Adrenal gland (tissue), 12 donors: ENCODE measurements around the gene ROR1. TPM values are rescaled to one million over a fixed set of nuclear protein-coding genes. Genes with fewer than 3 reads are reported as not detected.

Experiments
- DNase-seq, 7 donors: peaks; one replicate each; pipeline ENCODE4 v3.0.0-alpha.2; 2019 to 2020
- H3K27ac ChIP-seq, 5 donors: fragments of 200-600 bp; sonication (generic) in 4 of 5; 1 replicate in 3 of 5; 2 replicates in 2 of 5; pipeline versions ENCODE4 v1.5.1 to v1.8.0; 2016 to 2020; ENCODE audit warnings: mild to moderate bottlenecking in 1 of 5
- H3K27me3 ChIP-seq: fragments of 200-600 bp; 2 replicates; pipeline ENCODE4 v1.8.0; 2021
- H3K36me3 ChIP-seq, 2 donors: fragments of 200-600 bp; replicated peaks in 1 of 2; 1 replicate in 1 of 2; 2 replicates in 1 of 2; pipeline versions ENCODE4 v1.5.1 to v1.8.0; 2018 to 2022
- H3K4me1 ChIP-seq, 2 donors: fragments of 200-600 bp; replicated peaks in 1 of 2; 1 replicate in 1 of 2; 2 replicates in 1 of 2; pipeline versions ENCODE4 v1.5.1 to v1.8.0; 2018 to 2021
- H3K4me3 ChIP-seq, 4 donors: fragments of 200-600 bp; sonication (generic) in 3 of 4; one replicate each; pipeline ENCODE4 v1.5.1; 2016 to 2018
- H3K9me3 ChIP-seq, 3 donors: fragments of 200-600 bp; sonication (generic) in 1 of 3; replicated peaks in 1 of 3; 1 replicate in 2 of 3; 2 replicates in 1 of 3; pipeline versions ENCODE4 v1.5.1 to v1.8.0; 2016 to 2021
- POLR2A ChIP-seq, 2 donors: fragments of 450-650 bp; IDR thresholded peaks; one replicate each; pipeline ENCODE4 v1.6.1; 2017; ENCODE audit warnings: antibody characterized with exemption in 2 of 2, mild to moderate bottlenecking in 2 of 2, moderate library complexity in 1 of 2
- WGBS, 4 donors: extraction: QIAGEN DNeasy Blood & Tissue Kit in 2 of 4; methylation state at CpG; one replicate each; pipeline versions ENCODE4 v1.1.5 to v1.1.7; 2013 to 2017; 5-methylcytosine and 5-hydroxymethylcytosine counted together
- intact Hi-C, 2 donors: fragments of 100-400 bp; cut with DNase I; formaldehyde crosslinking; loops; one replicate each; pipeline versions ENCODE4 v1.14.1 to v1.15.0; 2022 to 2023
- polyA plus RNA-seq, 3 donors: library from polyadenylated mRNA; stranded (reverse); fragments of 200-250 nt in 2 of 3; fragments of 350-450 nt in 1 of 3; fragmentation: Illumina TruSeq in 1 of 3; extraction: RNeasy Lipid Tissue Mini Kit (QIAGEN cat#74804) in 1 of 3; gene quantifications; one replicate each; pipeline ENCODE4 v1.2.3, GENCODE V29; 2013 to 2014
- total RNA-seq, 9 donors: library from RNA; depleted of rRNA in 4 of 9; stranded (reverse); fragments of >200 nt in 4 of 9; fragments of 120-200 nt in 1 of 9; fragmentation: NEBNext Ultra II Directional in 1 of 9; extraction: Animal tissue kit (Norgen Biotek cat#: 25700) in 1 of 9; gene quantifications; one replicate each; pipeline versions ENCODE4 v1.1.0 to v1.2.4, GENCODE V29; 2013 to 2023
- TF ChIP-seq, protein P1 (sequence below), 6 experiments: fragments of 450-650 bp in 4 of 6; fragments of 200-600 bp in 2 of 6; sonication (generic) in 1 of 6; IDR thresholded peaks; 1 replicate in 5 of 6; 2 replicates in 1 of 6; pipeline versions ENCODE4 v1.5.1 to v1.8.0; 2016 to 2021; ENCODE audit warnings: antibody characterized with exemption in 6 of 6, mild to moderate bottlenecking in 2 of 6, moderate library complexity in 1 of 6
- donor health status: healthy with polysubstance abuse.
- donor health status: Bipolar disorder and iron deficiency.
- donor health status: DM: yes; HTN: yes; CAD: no.
- donor health status: DM: no; HTN: no; CAD: no.
- donor health status: DM: no; HTN: no; CAD: no.
- donor health status: DM: yes; HTN: yes; CAD: no.

Gene ROR1
- total and polyA plus RNA-seq, 12 donors = 0.54 to 4.6 (median 2.6) TPM

DNA sequence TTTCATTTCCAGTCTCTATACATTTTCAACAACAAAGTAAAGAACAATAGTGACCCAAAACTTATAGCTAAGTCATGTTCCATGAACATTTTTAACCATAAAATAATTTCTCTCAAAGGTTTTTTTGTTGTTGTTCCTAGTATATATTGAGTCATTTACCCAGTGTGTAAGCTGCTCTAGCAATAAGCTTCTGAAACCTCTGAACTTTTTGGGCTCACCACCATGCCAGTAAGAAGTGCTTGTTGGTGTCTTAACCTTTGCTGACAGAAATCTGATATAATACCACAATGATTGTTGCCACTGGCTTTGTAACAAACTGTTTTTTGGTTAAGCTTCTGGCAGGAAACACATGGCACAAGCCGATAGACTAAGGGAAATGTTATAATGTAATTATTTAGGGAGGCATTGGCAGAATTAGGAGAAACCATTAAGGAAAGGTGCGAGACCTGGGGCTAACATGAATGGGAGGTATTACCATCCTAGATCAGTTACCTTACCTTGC is 377.0 kb downstream of the ROR1 start:
- Histone ChIP-seq H3K9me3 (no peaks in the 10 kb centered on the region), H3K27me3 (no peaks in the 10 kb centered on the region), H3K27ac (no peak overlapping the region), H3K4me3 (no peak overlapping the region), H3K4me1 (no peaks in the 10 kb centered on the region), H3K36me3 (no peaks in the 10 kb centered on the region)
- intact Hi-C loops = no loop called here
- 85 to 88% (median 87%) methylated on average over 2 of the region's 2 CpGs for WGBS, 4 donors
- DNase-seq = no peak
- TF ChIP-seq, protein P1, sequence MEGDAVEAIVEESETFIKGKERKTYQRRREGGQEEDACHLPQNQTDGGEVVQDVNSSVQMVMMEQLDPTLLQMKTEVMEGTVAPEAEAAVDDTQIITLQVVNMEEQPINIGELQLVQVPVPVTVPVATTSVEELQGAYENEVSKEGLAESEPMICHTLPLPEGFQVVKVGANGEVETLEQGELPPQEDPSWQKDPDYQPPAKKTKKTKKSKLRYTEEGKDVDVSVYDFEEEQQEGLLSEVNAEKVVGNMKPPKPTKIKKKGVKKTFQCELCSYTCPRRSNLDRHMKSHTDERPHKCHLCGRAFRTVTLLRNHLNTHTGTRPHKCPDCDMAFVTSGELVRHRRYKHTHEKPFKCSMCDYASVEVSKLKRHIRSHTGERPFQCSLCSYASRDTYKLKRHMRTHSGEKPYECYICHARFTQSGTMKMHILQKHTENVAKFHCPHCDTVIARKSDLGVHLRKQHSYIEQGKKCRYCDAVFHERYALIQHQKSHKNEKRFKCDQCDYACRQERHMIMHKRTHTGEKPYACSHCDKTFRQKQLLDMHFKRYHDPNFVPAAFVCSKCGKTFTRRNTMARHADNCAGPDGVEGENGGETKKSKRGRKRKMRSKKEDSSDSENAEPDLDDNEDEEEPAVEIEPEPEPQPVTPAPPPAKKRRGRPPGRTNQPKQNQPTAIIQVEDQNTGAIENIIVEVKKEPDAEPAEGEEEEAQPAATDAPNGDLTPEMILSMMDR (IDR thresholded peaks at IDR 0.05) = no peak
- no peak for TF ChIP-seq POLR2A (IDR thresholded peaks at IDR 0.05)

DNA sequence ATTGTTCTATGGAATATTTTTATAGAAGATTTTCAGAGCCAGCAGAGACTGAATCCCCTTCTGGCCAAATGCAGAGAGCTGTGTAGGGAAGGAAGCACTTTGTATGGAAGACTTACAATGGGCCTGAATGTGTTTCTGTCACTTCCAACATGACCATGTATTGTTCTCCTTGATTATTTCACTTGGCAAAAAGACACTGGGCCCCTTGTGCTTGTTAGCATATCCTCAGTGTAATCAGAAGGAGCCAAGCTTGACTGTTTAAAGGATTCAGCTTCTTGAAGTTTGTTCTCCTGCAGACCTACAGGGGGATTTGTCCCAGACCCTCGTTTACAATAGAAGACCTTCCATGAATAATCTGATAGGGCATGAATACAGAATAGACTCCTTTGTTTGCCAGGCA is 381.5 kb downstream of the ROR1 start:
- intact Hi-C loops = no loop called here
- no peaks in the 10 kb centered on the region for H3K9me3 ChIP-seq

DNA sequence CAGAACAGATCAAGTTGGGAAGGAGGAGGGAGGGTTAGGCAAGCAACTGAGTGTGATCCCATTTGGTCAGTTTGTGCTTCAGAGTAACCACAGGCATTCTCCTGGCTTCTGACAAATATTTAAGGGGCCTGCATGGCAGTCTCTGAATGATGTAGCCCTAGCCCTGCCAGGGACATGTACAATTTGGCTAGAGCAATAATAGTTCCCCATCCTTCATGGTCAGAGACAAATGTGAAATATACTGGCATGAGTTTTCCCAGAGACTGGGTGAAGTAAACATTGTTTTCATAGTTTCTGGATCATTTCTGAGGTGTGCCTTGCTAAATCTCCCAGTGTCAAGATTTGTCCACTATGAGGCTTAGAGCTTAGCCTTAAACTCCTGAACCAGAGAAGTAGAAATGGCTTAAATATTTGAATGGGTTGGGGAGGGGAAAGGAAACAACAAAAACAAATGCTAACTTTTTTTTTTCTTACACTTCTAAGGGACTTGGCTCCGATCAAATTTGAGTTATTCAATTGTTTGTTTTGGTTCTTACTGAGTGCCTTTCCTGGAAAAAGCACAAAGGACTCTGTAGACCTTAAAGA is 387.6 kb downstream of the ROR1 start:
- 65 to 72% (median 70%) methylated on average over 1 of the region's 1 CpG for WGBS, 4 donors
- DNase-seq = no peak
- Histone ChIP-seq H3K4me3 (no peak overlapping the region), H3K9me3 (no peaks in the 10 kb centered on the region), H3K36me3 (no peaks in the 10 kb centered on the region), H3K4me1 (no peaks in the 10 kb centered on the region), H3K27ac (no peak overlapping the region), H3K27me3 (no peaks in the 10 kb centered on the region)
- TF ChIP-seq POLR2A (IDR thresholded peaks at IDR 0.05) = no peak
- TF ChIP-seq, protein P1 (IDR thresholded peaks at IDR 0.05) = no peak
- intact Hi-C loops = no loop called here

More for the DNA sequence above, 381.5 kb downstream of the ROR1 start:
- H3K27me3 ChIP-seq = no peaks in the 10 kb centered on the region
- TF ChIP-seq POLR2A (IDR thresholded peaks at IDR 0.05) = no peak
- TF ChIP-seq, protein P1 (IDR thresholded peaks at IDR 0.05) = no peak
- DNase-seq = no peak
- no peak overlapping the region for H3K4me3 ChIP-seq
- H3K27ac ChIP-seq = no peak overlapping the region
- H3K36me3 ChIP-seq = no peaks in the 10 kb centered on the region
- 33 to 64% (median 63%) methylated on average over 1 of the region's 1 CpG for WGBS, 4 donors
- H3K4me1 ChIP-seq = no peaks in the 10 kb centered on the region

DNA sequence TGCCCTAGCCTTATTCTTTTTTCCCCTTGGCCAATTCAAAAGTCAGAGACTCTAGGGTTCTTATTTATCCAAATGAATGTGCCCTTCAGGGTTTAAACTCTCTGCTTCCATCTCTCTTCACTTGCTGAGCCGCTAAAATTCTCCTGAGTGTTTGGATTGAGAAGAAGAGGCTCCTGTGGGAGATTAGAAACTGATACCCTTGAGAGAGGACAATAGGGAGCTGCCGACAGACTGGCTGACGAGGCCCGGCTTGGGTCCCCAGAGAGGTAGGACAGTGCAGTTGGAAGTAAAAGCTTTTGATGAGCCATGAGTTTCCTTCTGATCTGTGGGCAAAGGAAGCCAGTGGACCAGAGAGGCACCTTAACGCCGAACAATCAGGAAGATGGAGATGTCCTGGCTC is 388.3 kb downstream of the ROR1 start:
- no peaks in the 10 kb centered on the region for H3K4me1 ChIP-seq
- no peak overlapping the region for H3K4me3 ChIP-seq
- H3K9me3 ChIP-seq = no peaks in the 10 kb centered on the region
- no peak overlapping the region for H3K27ac ChIP-seq
- no peaks in the 10 kb centered on the region for H3K27me3 ChIP-seq
- 83 to 88% (median 87%) methylated on average over 6 of the region's 6 CpGs for WGBS, 4 donors
- no peak for DNase-seq
- TF ChIP-seq POLR2A (IDR thresholded peaks at IDR 0.05) = no peak
- TF ChIP-seq, protein P1 (IDR thresholded peaks at IDR 0.05) = no peak
- intact Hi-C loops = no loop called here
- no peaks in the 10 kb centered on the region for H3K36me3 ChIP-seq
